ENCODE results near the gene TRA2A.

Gene TRA2A

GRCh38 chr7:23467291-23467805 is 64.4 kb downstream of the TRA2A start:
- Histone ChIP-seq H2AFZ (ENCODE audit: insufficient read depth, low read length, poor library complexity) (no peak overlapping the region), H3K4ac (ENCODE audit: low read depth, low read length) (peak overlapping the region; percentile 71), H3K23ac (ENCODE audit: low read length) (no peak overlapping the region), H2AK5ac (ENCODE audit: low read length) (no peak overlapping the region), H3K79me1 (ENCODE audit: low read length) (peaks cover 45% of the 10 kb centered on the region), H4K8ac (ENCODE audit: low read depth, low read length) (peak overlapping the region; percentile 75), H2BK5ac (ENCODE audit: low read depth, low read length, poor library complexity) (peak overlapping the region; percentile 43), H3K36me3 (ENCODE audit: control insufficient read depth in 1 of 2, insufficient read depth in 2 of 2, low read length in 2 of 2) (no peaks in the 10 kb centered on the region), H4K12ac (ENCODE audit: low read depth, low read length) (no peak overlapping the region), H3K27ac (ENCODE audit: low read depth, low read length) (peak overlapping the region; percentile 92), H3K4me2 (ENCODE audit: low read length) (peak overlapping the region; percentile 98), H3K9me3 (ENCODE audit: insufficient read depth, low read depth, low read length) (no peaks in the 10 kb centered on the region), H3K4me1 (ENCODE audit: control insufficient read depth in 1 of 2, insufficient read depth in 2 of 2, low read length in 2 of 2) (peaks cover 7 to 10% of the 10 kb centered on the region in 2 experiments), H2BK120ac (ENCODE audit: insufficient read depth, low read length, poor library complexity) (peak overlapping the region; percentile 57), H3K4me3 (ENCODE audit: low read depth, low read length) (peak overlapping the region; percentile 87), H2BK12ac (ENCODE audit: low read length) (no peak overlapping the region), H4K91ac (ENCODE audit: low read depth, low read length) (no peak overlapping the region), H3K14ac (ENCODE audit: low read length) (peak overlapping the region; percentile 61), H3K18ac (ENCODE audit: low read length) (no peak overlapping the region), H3K27me3 (ENCODE audit: insufficient read depth, low read length) (no peaks in the 10 kb centered on the region), H3K79me2 (ENCODE audit: control insufficient read depth, insufficient read depth, low read length, poor library complexity) (peaks cover 31% of the 10 kb centered on the region), H3K9ac (ENCODE audit: low read length) (peak overlapping the region; percentile 90)
- WGBS (ENCODE audit: extremely low coverage, insufficient coverage, insufficient read length): no CpG with 5 or more reads among the region's 11 CpGs
- DNase-seq: no peak

- Histone ChIP-seq H3K4me3 (ENCODE audit: low read depth, low read length) (no peak overlapping the region), H4K12ac (ENCODE audit: low read depth, low read length) (no peak overlapping the region), H2AK5ac (ENCODE audit: low read length) (no peak overlapping the region), H2BK5ac (ENCODE audit: low read depth, low read length, poor library complexity) (no peak overlapping the region), H3K36me3 (ENCODE audit: control insufficient read depth in 1 of 2, insufficient read depth in 2 of 2, low read length in 2 of 2) (peaks cover 2% of the 10 kb centered on the region in 2 experiments), H3K23ac (ENCODE audit: low read length) (no peak overlapping the region), H3K27me3 (ENCODE audit: insufficient read depth, low read length) (no peaks in the 10 kb centered on the region), H4K8ac (ENCODE audit: low read depth, low read length) (no peak overlapping the region), H2BK12ac (ENCODE audit: low read length) (no peak overlapping the region), H3K27ac (ENCODE audit: low read depth, low read length) (no peak overlapping the region), H3K4me1 (ENCODE audit: control insufficient read depth in 1 of 2, insufficient read depth in 2 of 2, low read length in 2 of 2) (peaks cover 10% of the 10 kb centered on the region in 2 experiments), H3K79me2 (ENCODE audit: control insufficient read depth, insufficient read depth, low read length, poor library complexity) (peaks cover 13% of the 10 kb centered on the region), H3K9ac (ENCODE audit: low read length) (no peak overlapping the region), H3K79me1 (ENCODE audit: low read length) (peaks cover 14% of the 10 kb centered on the region), H3K4ac (ENCODE audit: low read depth, low read length) (peak overlapping the region; percentile 24), H3K18ac (ENCODE audit: low read length) (no peak overlapping the region), H4K91ac (ENCODE audit: low read depth, low read length) (no peak overlapping the region), H3K9me3 (ENCODE audit: insufficient read depth, low read depth, low read length) (no peaks in the 10 kb centered on the region), H2BK120ac (ENCODE audit: insufficient read depth, low read length, poor library complexity) (no peak overlapping the region), H3K14ac (ENCODE audit: low read length) (no peak overlapping the region), H3K4me2 (ENCODE audit: low read length) (no peak overlapping the region), H2AFZ (ENCODE audit: insufficient read depth, low read length, poor library complexity) (no peak overlapping the region)
- WGBS (ENCODE audit: extremely low coverage, insufficient coverage, insufficient read length): no CpG with 5 or more reads among the region's 2 CpGs
- peak in 1 of 2 donors; percentile 51 for DNase-seq
These were observed 68.9 kb downstream of the TRA2A start for GRCh38 chr7:23462846-23463245.

GRCh38 chr7:23458044-23458443 is 73.7 kb downstream of the TRA2A start:
- Histone ChIP-seq H3K14ac (ENCODE audit: low read length) (no peak overlapping the region), H3K4me3 (ENCODE audit: low read depth, low read length) (no peak overlapping the region), H4K12ac (ENCODE audit: low read depth, low read length) (no peak overlapping the region), H2BK5ac (ENCODE audit: low read depth, low read length, poor library complexity) (no peak overlapping the region), H2BK12ac (ENCODE audit: low read length) (no peak overlapping the region), H4K91ac (ENCODE audit: low read depth, low read length) (no peak overlapping the region), H3K27me3 (ENCODE audit: insufficient read depth, low read length) (no peaks in the 10 kb centered on the region), H3K23ac (ENCODE audit: low read length) (no peak overlapping the region), H3K4ac (ENCODE audit: low read depth, low read length) (peak overlapping the region; percentile 78), H3K4me2 (ENCODE audit: low read length) (no peak overlapping the region), H3K4me1 (ENCODE audit: control insufficient read depth in 1 of 2, insufficient read depth in 2 of 2, low read length in 2 of 2) (peaks cover 2 to 3% of the 10 kb centered on the region in 2 experiments), H3K27ac (ENCODE audit: low read depth, low read length) (no peak overlapping the region), H2AFZ (ENCODE audit: insufficient read depth, low read length, poor library complexity) (no peak overlapping the region), H3K9ac (ENCODE audit: low read length) (no peak overlapping the region), H3K79me2 (ENCODE audit: control insufficient read depth, insufficient read depth, low read length, poor library complexity) (peaks cover 7% of the 10 kb centered on the region), H3K18ac (ENCODE audit: low read length) (no peak overlapping the region), H3K36me3 (ENCODE audit: control insufficient read depth in 1 of 2, insufficient read depth in 2 of 2, low read length in 2 of 2) (peaks cover 2 to 7% of the 10 kb centered on the region in 2 experiments), H3K79me1 (ENCODE audit: low read length) (no peaks in the 10 kb centered on the region), H4K8ac (ENCODE audit: low read depth, low read length) (no peak overlapping the region), H2BK120ac (ENCODE audit: insufficient read depth, low read length, poor library complexity) (no peak overlapping the region), H2AK5ac (ENCODE audit: low read length) (no peak overlapping the region), H3K9me3 (ENCODE audit: insufficient read depth, low read depth, low read length) (no peaks in the 10 kb centered on the region)
- peak in 1 of 2 donors; percentile 55 for DNase-seq
- no CpG with 5 or more reads among the region's 3 CpGs for WGBS (ENCODE audit: extremely low coverage, insufficient coverage, insufficient read length)

- H3K18ac ChIP-seq (ENCODE audit: low read length): no peak overlapping the region
- no peak overlapping the region for H4K12ac ChIP-seq (ENCODE audit: low read depth, low read length)
- no peaks in the 10 kb centered on the region for H3K27me3 ChIP-seq (ENCODE audit: insufficient read depth, low read length)
- no peak overlapping the region for H3K14ac ChIP-seq (ENCODE audit: low read length)
- H4K8ac ChIP-seq (ENCODE audit: low read depth, low read length): no peak overlapping the region
- H3K9ac ChIP-seq (ENCODE audit: low read length): no peak overlapping the region
- no peak overlapping the region for H2BK5ac ChIP-seq (ENCODE audit: low read depth, low read length, poor library complexity)
- no peak overlapping the region for H2BK120ac ChIP-seq (ENCODE audit: insufficient read depth, low read length, poor library complexity)
- peaks cover 7% of the 10 kb centered on the region for H3K79me2 ChIP-seq (ENCODE audit: control insufficient read depth, insufficient read depth, low read length, poor library complexity)
- no peak overlapping the region for H3K4me2 ChIP-seq (ENCODE audit: low read length)
- no peak overlapping the region for H2AK5ac ChIP-seq (ENCODE audit: low read length)
- H3K27ac ChIP-seq (ENCODE audit: low read depth, low read length): no peak overlapping the region
- no peaks in the 10 kb centered on the region for H3K79me1 ChIP-seq (ENCODE audit: low read length)
- H3K4ac ChIP-seq (ENCODE audit: low read depth, low read length): no peak overlapping the region
- H2AFZ ChIP-seq (ENCODE audit: insufficient read depth, low read length, poor library complexity): no peak overlapping the region
- no peak overlapping the region for H3K4me3 ChIP-seq (ENCODE audit: low read depth, low read length)
- H4K91ac ChIP-seq (ENCODE audit: low read depth, low read length): no peak overlapping the region
- H3K36me3 ChIP-seq (ENCODE audit: control insufficient read depth in 1 of 2, insufficient read depth in 2 of 2, low read length in 2 of 2): peaks cover 2 to 7% of the 10 kb centered on the region in 2 experiments
- H3K23ac ChIP-seq (ENCODE audit: low read length): no peak overlapping the region
- H3K9me3 ChIP-seq (ENCODE audit: insufficient read depth, low read depth, low read length): no peaks in the 10 kb centered on the region
- peaks cover 0 to 3% of the 10 kb centered on the region in 2 experiments for H3K4me1 ChIP-seq (ENCODE audit: control insufficient read depth in 1 of 2, insufficient read depth in 2 of 2, low read length in 2 of 2)
- no peak overlapping the region for H2BK12ac ChIP-seq (ENCODE audit: low read length)
- WGBS (ENCODE audit: extremely low coverage, insufficient coverage, insufficient read length): no CpG with 5 or more reads among the region's 3 CpGs
- no peak for DNase-seq
These were observed 75.7 kb downstream of the TRA2A start for GRCh38 chr7:23456093-23456492.
